ENCODE results near the gene CUTA.

CUTA gene

GRCh38 chr6:33438978-33439594 lies 21.2 kb upstream of the CUTA start:
- no peak for DNase-seq

GRCh38 chr6:33437666-33438065 lies 19.8 kb upstream of the CUTA start:
- DNase-seq, result no peak

- DNase-seq, result no peak
These were observed 17.1 kb upstream of the CUTA start for GRCh38 chr6:33434961-33435360.

- no peak for DNase-seq
These were observed 15.8 kb upstream of the CUTA start for GRCh38 chr6:33433544-33434191.

GRCh38 chr6:33433001-33433543 lies 15.2 kb upstream of the CUTA start:
- no peak for DNase-seq

GRCh38 chr6:33432546-33432945 lies 14.6 kb upstream of the CUTA start:
- no peak for DNase-seq

- no peak for DNase-seq
These were observed 14.1 kb upstream of the CUTA start for GRCh38 chr6:33431880-33432541.

- DNase-seq, result no peak
These were observed 13.3 kb upstream of the CUTA start for GRCh38 chr6:33430991-33431879.

GRCh38 chr6:33430334-33430733 lies 12.4 kb upstream of the CUTA start:
- no peak for DNase-seq

GRCh38 chr6:33429750-33430052 lies 11.8 kb upstream of the CUTA start:
- DNase-seq, result no peak

- no peak for DNase-seq
These were observed 11.3 kb upstream of the CUTA start for GRCh38 chr6:33428966-33429749.

- DNase-seq, result no peak
These were observed 10.5 kb upstream of the CUTA start for GRCh38 chr6:33428224-33428965.

GRCh38 chr6:33427585-33428223 lies 9.8 kb upstream of the CUTA start:
- DNase-seq, result no peak

GRCh38 chr6:33426590-33427511 lies 8.9 kb upstream of the CUTA start:
- DNase-seq, result no peak

- peak; percentile 73 for DNase-seq
These were observed 8.0 kb upstream of the CUTA start for GRCh38 chr6:33425668-33426577.

- DNase-seq, result no peak
These were observed 7.2 kb upstream of the CUTA start for GRCh38 chr6:33424855-33425667.

- DNase-seq, result no peak
These were observed 5.9 kb upstream of the CUTA start for GRCh38 chr6:33423777-33424176.

GRCh38 chr6:33421344-33421643 lies 3.4 kb upstream of the CUTA start:
- no peak for DNase-seq

Measured in DMS79 treated with DMSO at 0.1 percent for 48 hours (cell line).